GM23338 (cell line): ENCODE results near the gene CRACDL. TPM values are rescaled to one million over a fixed set of nuclear protein-coding genes. Genes with fewer than 3 reads are reported as not detected.

Experiments
- ATAC-seq: fragments of 200-7000 bp; cut with Tn5 transposase; 3 replicates; pipeline ENCODE4 v1.9.1; 2020
- DNase-seq: peaks from one replicate; pipeline ENCODE4 v3.0.0-alpha.2; 2015; ENCODE audit warnings: low spot score
- H2AFZ ChIP-seq: fragments of 200-600 bp; sonication (generic); 2 replicates; pipeline ENCODE4 v1.8.0; 2016; ENCODE audit warnings: antibody characterized with exemption, mild to moderate bottlenecking, moderate library complexity
- H3F3A ChIP-seq: fragments of 200-600 bp; sonication (generic); replicated peaks from 2 replicates; pipeline ENCODE4 v1.8.0; 2017; ENCODE audit warnings: antibody characterized with exemption, mixed run types, low read depth
- H3K27ac ChIP-seq: fragments of 200-600 bp; sonication (generic); 2 replicates; pipeline ENCODE4 v1.6.1; 2016; ENCODE audit warnings: low read depth
- H3K27me3 ChIP-seq: fragments of 200-600 bp; sonication (generic); 2 replicates; pipeline ENCODE4 v1.8.0; 2016; ENCODE audit warnings: mild to moderate bottlenecking, mixed run types, moderate library complexity; ENCODE audit not compliant: insufficient read depth
- H3K36me3 ChIP-seq: fragments of 200-600 bp; sonication (generic); 2 replicates; pipeline ENCODE4 v1.8.0; 2016; ENCODE audit warnings: mild to moderate bottlenecking; ENCODE audit not compliant: insufficient read depth
- H3K4me1 ChIP-seq: fragments of 200-600 bp; sonication (generic); 2 replicates; pipeline ENCODE4 v1.8.0; 2016; ENCODE audit warnings: mild to moderate bottlenecking, moderate library complexity; ENCODE audit not compliant: insufficient read depth
- H3K4me2 ChIP-seq: fragments of 200-600 bp; sonication (generic); 2 replicates; pipeline ENCODE4 v1.7.1; 2017; ENCODE audit warnings: mixed run types
- H3K4me3 ChIP-seq: fragments of 200-600 bp; sonication (generic); 2 replicates; pipeline ENCODE4 v1.6.1; 2016; ENCODE audit warnings: mixed run types
- H3K79me2 ChIP-seq: fragments of 200-600 bp; sonication (generic); replicated peaks from 2 replicates; pipeline ENCODE4 v1.8.0; 2017; ENCODE audit warnings: mild to moderate bottlenecking; ENCODE audit not compliant: insufficient read depth
- H3K9me2 ChIP-seq: fragments of 200-600 bp; sonication (generic); 2 replicates; pipeline ENCODE4 v1.8.0; 2017; ENCODE audit not compliant: insufficient read depth
- H4K20me1 ChIP-seq: fragments of 200-600 bp; sonication (generic); replicated peaks from 2 replicates; pipeline ENCODE4 v1.8.0; 2017; ENCODE audit warnings: mild to moderate bottlenecking; ENCODE audit not compliant: insufficient read depth
- H3K27ac Mint-ChIP-seq: 2 replicates; pipeline ENCODE4 v1.8.0; 2020; ENCODE audit warnings: inconsistent platforms, mild to moderate bottlenecking, moderate library complexity, mixed read lengths
- H3K27me3 Mint-ChIP-seq: 3 replicates; pipeline ENCODE4 v1.8.0; 2022; ENCODE audit warnings: low read depth, mild to moderate bottlenecking, moderate library complexity, mixed read lengths, inconsistent platforms; ENCODE audit not compliant: insufficient read depth, poor library complexity
- H3K36me3 Mint-ChIP-seq: 3 replicates; pipeline ENCODE4 v1.8.0; 2021; ENCODE audit warnings: low read depth, mild to moderate bottlenecking, inconsistent platforms, moderate library complexity, mixed read lengths
- H3K4me1 Mint-ChIP-seq: 3 replicates; pipeline ENCODE4 v1.8.0; 2020; ENCODE audit warnings: mild to moderate bottlenecking, inconsistent platforms, mixed read lengths
- H3K4me3 Mint-ChIP-seq: 3 replicates; pipeline ENCODE4 v1.8.0; 2021; ENCODE audit warnings: moderate library complexity, mild to moderate bottlenecking, inconsistent platforms, mixed read lengths
- H3K9me3 Mint-ChIP-seq: 3 replicates; pipeline ENCODE4 v1.8.0; 2020; ENCODE audit warnings: moderate library complexity, mild to moderate bottlenecking, inconsistent platforms, mixed read lengths
- CREB1 ChIP-seq: fragments of 250-450 bp; sonication (Bioruptor Pico); IDR thresholded peaks from 2 replicates; pipeline ENCODE4 v1.5.0; 2020; ENCODE audit warnings: low read depth, mild to moderate bottlenecking, moderate library complexity
- EZH2 ChIP-seq: fragments of 200-600 bp; sonication (generic); IDR thresholded peaks from one replicate; pipeline ENCODE4 v1.8.0; 2017; ENCODE audit warnings: antibody characterized with exemption, mild to moderate bottlenecking, low read depth; ENCODE audit not compliant: unreplicated experiment
- EZH2phosphoT487 ChIP-seq: fragments of 200-600 bp; sonication (generic); IDR thresholded peaks from one replicate; pipeline ENCODE4 v1.8.1; 2018; ENCODE audit warnings: antibody characterized with exemption; ENCODE audit not compliant: unreplicated experiment
- JUNB ChIP-seq: IDR thresholded peaks from one replicate; pipeline ENCODE4 v1.6.1; 2016; ENCODE audit warnings: antibody characterized with exemption; ENCODE audit not compliant: unreplicated experiment
- NANOG ChIP-seq: IDR thresholded peaks from 2 replicates; pipeline ENCODE4 v1.6.1; 2016; ENCODE audit warnings: antibody characterized with exemption, borderline replicate concordance
- POLR2AphosphoS5 ChIP-seq: IDR thresholded peaks from 2 replicates; pipeline ENCODE4 v1.6.1; 2016; ENCODE audit warnings: antibody characterized with exemption, low read depth
- STAT1 ChIP-seq: IDR thresholded peaks from one replicate; pipeline ENCODE4 v1.6.1; 2016; ENCODE audit warnings: antibody characterized with exemption; ENCODE audit not compliant: unreplicated experiment
- ZNF114 ChIP-seq: fragments of 250-450 bp; sonication (Bioruptor Pico); IDR thresholded peaks from 2 replicates; pipeline ENCODE4 v1.5.0; 2020; ENCODE audit warnings: mild to moderate bottlenecking, moderate library complexity
- ZNF331 ChIP-seq: fragments of 250-450 bp; sonication (Bioruptor Pico); IDR thresholded peaks from 2 replicates; pipeline ENCODE4 v1.5.0; 2020; ENCODE audit warnings: low read depth, mild to moderate bottlenecking, moderate library complexity
- polyA plus RNA-seq: library from polyadenylated mRNA; unstranded; fragments of >200 nt; fragmentation: Nextera tagmentation; extraction: Ambion mirVana; gene quantifications from 2 replicates; pipeline ENCODE4 v1.2.1, GENCODE V29; 2016
- total RNA-seq: library from RNA; depleted of rRNA; stranded (reverse); fragments of >200 nt; shearing (Covaris generic); gene quantifications from 2 replicates; pipeline ENCODE4 v1.2.3, GENCODE V29; 2014
- TF ChIP-seq, protein P1 (sequence below), 2 experiments: fragments of 200-600 bp in 1 of 2; sonication (generic) in 1 of 2; conservative IDR thresholded peaks; 2 replicates each; pipeline versions ENCODE4 v1.5.1 to v1.6.1; 2016 to 2017; ENCODE audit warnings: antibody characterized with exemption in 2 of 2, low read depth in 2 of 2, mild to moderate bottlenecking in 2 of 2, moderate library complexity in 1 of 2
- TF ChIP-seq, protein P2 (sequence below): IDR thresholded peaks from 2 replicates; pipeline ENCODE4 v1.6.1; 2016; ENCODE audit warnings: antibody characterized with exemption
- TF ChIP-seq, protein P3 (sequence below): fragments of 250-450 bp; sonication (Bioruptor Pico); IDR thresholded peaks from 2 replicates; pipeline ENCODE4 v1.5.0; 2020; ENCODE audit warnings: mild to moderate bottlenecking, moderate library complexity

Gene CRACDL
- total and polyA plus RNA-seq, 2 experiments from 2014 or later, result 0.14 to 0.16 TPM

GRCh38 chr2:98829581-98830270, 106.3 kb downstream of the CRACDL start (continued):
- TF ChIP-seq, protein P1, sequence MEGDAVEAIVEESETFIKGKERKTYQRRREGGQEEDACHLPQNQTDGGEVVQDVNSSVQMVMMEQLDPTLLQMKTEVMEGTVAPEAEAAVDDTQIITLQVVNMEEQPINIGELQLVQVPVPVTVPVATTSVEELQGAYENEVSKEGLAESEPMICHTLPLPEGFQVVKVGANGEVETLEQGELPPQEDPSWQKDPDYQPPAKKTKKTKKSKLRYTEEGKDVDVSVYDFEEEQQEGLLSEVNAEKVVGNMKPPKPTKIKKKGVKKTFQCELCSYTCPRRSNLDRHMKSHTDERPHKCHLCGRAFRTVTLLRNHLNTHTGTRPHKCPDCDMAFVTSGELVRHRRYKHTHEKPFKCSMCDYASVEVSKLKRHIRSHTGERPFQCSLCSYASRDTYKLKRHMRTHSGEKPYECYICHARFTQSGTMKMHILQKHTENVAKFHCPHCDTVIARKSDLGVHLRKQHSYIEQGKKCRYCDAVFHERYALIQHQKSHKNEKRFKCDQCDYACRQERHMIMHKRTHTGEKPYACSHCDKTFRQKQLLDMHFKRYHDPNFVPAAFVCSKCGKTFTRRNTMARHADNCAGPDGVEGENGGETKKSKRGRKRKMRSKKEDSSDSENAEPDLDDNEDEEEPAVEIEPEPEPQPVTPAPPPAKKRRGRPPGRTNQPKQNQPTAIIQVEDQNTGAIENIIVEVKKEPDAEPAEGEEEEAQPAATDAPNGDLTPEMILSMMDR (conservative IDR thresholded peaks at IDR 0.05; ENCODE audit: low read depth in 2 of 2), result no peak
- no peak for TF ChIP-seq EZH2

DNA sequence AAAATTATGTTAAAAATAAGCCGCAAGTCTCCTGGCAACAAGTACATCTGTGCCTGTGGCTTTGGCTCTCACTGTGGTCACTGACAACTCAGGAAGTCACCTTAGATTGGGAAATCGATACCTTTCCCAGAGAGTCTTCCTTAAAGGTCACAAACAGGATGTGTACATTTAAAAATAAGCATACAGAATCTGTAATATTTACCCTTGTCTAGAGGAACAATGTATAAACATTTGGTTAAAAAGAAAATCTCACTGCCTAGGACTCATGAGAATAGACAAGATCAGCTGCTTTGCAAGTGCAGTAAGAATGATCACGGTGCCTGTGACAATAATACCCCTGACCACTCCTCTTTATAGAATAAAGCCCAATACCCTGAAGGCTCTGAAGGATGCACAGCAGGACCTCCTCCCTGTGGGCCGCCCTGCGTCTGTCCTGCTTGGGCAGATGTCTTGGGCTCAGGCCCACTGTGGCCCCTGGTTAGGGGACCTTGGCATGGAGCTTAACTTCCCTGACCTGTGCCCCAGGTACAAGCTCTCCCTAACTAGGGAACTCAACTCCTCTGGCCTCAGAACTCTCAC, 107.1 kb downstream of the CRACDL start:
- Mint-ChIP-seq H3K9me3 (no peaks in the 10 kb centered on the region), H3K36me3 (no peaks in the 10 kb centered on the region), H3K4me1 (no peaks in the 10 kb centered on the region; the same call in 2 of the 3 replicates), H3K27ac (no peak overlapping the region), H3K27me3 (peaks cover 12% of the 10 kb centered on the region), H3K4me3 (no peak overlapping the region)
- H3K27ac ChIP-seq, result no peak overlapping the region
- no peaks in the 10 kb centered on the region for H3K9me2 ChIP-seq
- no peaks in the 10 kb centered on the region for H3K36me3 ChIP-seq
- H3F3A ChIP-seq, result no peaks in the 10 kb centered on the region
- DNase-seq (no peak), ATAC-seq (no peak)
- H3K4me1 ChIP-seq, result no peaks in the 10 kb centered on the region
- no peaks in the 10 kb centered on the region for H3K79me2 ChIP-seq
- H3K27me3 ChIP-seq, result peaks cover 11% of the 10 kb centered on the region
- H4K20me1 ChIP-seq, result no peaks in the 10 kb centered on the region
- H2AFZ ChIP-seq, result no peak overlapping the region
- H3K4me3 ChIP-seq, result no peak overlapping the region
- H3K4me2 ChIP-seq, result no peak overlapping the region
- no peak for TF ChIP-seq POLR2AphosphoS5
- TF ChIP-seq CREB1 (CRISPR knock-in tag), result no peak
- TF ChIP-seq NANOG, result no peak
- no peak for TF ChIP-seq STAT1
- TF ChIP-seq ZNF114 (CRISPR knock-in tag), result no peak
- TF ChIP-seq, protein P1 (conservative IDR thresholded peaks at IDR 0.05; ENCODE audit: low read depth in 2 of 2), result no peak
- no peak for TF ChIP-seq EZH2
- TF ChIP-seq, protein P2, sequence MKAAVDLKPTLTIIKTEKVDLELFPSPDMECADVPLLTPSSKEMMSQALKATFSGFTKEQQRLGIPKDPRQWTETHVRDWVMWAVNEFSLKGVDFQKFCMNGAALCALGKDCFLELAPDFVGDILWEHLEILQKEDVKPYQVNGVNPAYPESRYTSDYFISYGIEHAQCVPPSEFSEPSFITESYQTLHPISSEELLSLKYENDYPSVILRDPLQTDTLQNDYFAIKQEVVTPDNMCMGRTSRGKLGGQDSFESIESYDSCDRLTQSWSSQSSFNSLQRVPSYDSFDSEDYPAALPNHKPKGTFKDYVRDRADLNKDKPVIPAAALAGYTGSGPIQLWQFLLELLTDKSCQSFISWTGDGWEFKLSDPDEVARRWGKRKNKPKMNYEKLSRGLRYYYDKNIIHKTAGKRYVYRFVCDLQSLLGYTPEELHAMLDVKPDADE, result no peak
- no peak for TF ChIP-seq ZNF331 (CRISPR knock-in tag)
- TF ChIP-seq EZH2phosphoT487, result no peak
- no peak for TF ChIP-seq JUNB
- TF ChIP-seq, protein P3, sequence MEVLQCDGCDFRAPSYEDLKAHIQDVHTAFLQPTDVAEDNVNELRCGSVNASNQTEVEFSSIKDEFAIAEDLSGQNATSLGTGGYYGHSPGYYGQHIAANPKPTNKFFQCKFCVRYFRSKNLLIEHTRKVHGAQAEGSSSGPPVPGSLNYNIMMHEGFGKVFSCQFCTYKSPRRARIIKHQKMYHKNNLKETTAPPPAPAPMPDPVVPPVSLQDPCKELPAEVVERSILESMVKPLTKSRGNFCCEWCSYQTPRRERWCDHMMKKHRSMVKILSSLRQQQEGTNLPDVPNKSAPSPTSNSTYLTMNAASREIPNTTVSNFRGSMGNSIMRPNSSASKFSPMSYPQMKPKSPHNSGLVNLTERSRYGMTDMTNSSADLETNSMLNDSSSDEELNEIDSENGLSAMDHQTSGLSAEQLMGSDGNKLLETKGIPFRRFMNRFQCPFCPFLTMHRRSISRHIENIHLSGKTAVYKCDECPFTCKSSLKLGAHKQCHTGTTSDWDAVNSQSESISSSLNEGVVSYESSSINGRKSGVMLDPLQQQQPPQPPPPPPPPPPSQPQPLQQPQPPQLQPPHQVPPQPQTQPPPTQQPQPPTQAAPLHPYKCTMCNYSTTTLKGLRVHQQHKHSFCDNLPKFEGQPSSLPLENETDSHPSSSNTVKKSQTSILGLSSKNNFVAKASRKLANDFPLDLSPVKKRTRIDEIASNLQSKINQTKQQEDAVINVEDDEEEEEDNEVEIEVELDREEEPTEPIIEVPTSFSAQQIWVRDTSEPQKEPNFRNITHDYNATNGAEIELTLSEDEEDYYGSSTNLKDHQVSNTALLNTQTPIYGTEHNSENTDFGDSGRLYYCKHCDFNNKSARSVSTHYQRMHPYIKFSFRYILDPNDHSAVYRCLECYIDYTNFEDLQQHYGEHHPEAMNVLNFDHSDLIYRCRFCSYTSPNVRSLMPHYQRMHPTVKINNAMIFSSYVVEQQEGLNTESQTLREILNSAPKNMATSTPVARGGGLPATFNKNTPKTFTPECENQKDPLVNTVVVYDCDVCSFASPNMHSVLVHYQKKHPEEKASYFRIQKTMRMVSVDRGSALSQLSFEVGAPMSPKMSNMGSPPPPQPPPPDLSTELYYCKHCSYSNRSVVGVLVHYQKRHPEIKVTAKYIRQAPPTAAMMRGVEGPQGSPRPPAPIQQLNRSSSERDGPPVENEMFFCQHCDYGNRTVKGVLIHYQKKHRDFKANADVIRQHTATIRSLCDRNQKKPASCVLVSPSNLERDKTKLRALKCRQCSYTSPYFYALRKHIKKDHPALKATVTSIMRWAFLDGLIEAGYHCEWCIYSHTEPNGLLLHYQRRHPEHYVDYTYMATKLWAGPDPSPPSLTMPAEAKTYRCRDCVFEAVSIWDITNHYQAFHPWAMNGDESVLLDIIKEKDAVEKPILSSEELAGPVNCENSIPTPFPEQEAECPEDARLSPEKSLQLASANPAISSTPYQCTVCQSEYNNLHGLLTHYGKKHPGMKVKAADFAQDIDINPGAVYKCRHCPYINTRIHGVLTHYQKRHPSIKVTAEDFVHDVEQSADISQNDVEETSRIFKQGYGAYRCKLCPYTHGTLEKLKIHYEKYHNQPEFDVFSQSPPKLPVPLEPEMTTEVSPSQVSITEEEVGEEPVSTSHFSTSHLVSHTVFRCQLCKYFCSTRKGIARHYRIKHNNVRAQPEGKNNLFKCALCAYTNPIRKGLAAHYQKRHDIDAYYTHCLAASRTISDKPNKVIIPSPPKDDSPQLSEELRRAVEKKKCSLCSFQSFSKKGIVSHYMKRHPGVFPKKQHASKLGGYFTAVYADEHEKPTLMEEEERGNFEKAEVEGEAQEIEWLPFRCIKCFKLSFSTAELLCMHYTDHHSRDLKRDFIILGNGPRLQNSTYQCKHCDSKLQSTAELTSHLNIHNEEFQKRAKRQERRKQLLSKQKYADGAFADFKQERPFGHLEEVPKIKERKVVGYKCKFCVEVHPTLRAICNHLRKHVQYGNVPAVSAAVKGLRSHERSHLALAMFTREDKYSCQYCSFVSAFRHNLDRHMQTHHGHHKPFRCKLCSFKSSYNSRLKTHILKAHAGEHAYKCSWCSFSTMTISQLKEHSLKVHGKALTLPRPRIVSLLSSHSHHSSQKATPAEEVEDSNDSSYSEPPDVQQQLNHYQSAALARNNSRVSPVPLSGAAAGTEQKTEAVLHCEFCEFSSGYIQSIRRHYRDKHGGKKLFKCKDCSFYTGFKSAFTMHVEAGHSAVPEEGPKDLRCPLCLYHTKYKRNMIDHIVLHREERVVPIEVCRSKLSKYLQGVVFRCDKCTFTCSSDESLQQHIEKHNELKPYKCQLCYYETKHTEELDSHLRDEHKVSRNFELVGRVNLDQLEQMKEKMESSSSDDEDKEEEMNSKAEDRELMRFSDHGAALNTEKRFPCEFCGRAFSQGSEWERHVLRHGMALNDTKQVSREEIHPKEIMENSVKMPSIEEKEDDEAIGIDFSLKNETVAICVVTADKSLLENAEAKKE (CRISPR knock-in tag), result no peak
